OCI-LY1 (cell line): Measurements from ENCODE around the gene ARHGAP28.

Experiments used
- EZH2 ChIP-seq: fragments of 200-600 bp; sonication (generic), shearing (Covaris generic); IDR thresholded peaks from 2 replicates; pipeline ENCODE4 v1.8.0; 2017; ENCODE audit warnings: borderline replicate concordance, mixed run types, mild to moderate bottlenecking, antibody characterized with exemption, low read length, moderate library complexity, mixed read lengths
- TF ChIP-seq, protein P1 (sequence below): fragments of 200-600 bp; sonication (generic), shearing (Covaris generic); IDR thresholded peaks from 2 replicates; pipeline ENCODE4 v1.5.1; 2017; ENCODE audit warnings: mild to moderate bottlenecking, antibody characterized with exemption, low read length, moderate library complexity, mixed read lengths

DNA sequence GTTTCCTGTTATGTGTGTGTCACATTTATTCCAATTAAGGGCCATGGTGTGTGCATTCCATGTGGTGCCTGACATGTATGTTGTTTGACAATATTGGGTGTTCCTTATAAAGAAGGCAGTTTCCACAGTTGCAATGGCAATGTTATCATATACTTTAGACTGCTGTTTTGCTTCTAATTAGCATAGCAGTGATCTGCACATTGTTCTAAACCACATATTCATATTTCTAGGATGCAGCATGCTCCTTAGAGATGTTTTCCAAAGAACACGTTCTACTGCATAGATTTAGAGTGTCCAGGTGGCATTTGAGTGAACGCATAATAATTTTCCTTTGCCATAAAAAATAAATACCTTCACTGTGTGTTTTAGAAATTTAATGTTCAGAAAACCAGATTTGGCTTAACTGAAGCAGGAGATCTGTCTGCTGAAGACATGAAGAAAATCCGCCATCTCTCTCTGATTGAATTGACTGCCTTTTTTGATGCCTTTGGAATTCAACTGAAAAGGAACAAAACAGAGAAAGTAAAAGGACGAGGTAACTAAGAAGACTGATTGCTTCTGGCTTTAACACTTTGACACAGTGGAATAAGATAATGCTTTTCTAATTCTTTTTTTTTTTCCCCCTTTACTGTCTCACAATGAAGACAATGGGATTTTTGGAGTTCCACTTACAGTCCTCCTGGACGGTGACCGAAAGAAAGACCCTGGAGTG lies 143.7 kb downstream of the ARHGAP28 start:
- TF ChIP-seq, protein P1, sequence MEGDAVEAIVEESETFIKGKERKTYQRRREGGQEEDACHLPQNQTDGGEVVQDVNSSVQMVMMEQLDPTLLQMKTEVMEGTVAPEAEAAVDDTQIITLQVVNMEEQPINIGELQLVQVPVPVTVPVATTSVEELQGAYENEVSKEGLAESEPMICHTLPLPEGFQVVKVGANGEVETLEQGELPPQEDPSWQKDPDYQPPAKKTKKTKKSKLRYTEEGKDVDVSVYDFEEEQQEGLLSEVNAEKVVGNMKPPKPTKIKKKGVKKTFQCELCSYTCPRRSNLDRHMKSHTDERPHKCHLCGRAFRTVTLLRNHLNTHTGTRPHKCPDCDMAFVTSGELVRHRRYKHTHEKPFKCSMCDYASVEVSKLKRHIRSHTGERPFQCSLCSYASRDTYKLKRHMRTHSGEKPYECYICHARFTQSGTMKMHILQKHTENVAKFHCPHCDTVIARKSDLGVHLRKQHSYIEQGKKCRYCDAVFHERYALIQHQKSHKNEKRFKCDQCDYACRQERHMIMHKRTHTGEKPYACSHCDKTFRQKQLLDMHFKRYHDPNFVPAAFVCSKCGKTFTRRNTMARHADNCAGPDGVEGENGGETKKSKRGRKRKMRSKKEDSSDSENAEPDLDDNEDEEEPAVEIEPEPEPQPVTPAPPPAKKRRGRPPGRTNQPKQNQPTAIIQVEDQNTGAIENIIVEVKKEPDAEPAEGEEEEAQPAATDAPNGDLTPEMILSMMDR, result no peak
- no peak for TF ChIP-seq EZH2
